A204.1 (cell line): ENCODE data around the gene PLA2G2E.

Source experiments
- FAIRE-seq: peaks from 2 replicates; lab custom pipeline; 2012; peaks lifted over from hg19 to GRCh38; lab: Jason Lieb, UNC

Gene PLA2G2E, protein sequence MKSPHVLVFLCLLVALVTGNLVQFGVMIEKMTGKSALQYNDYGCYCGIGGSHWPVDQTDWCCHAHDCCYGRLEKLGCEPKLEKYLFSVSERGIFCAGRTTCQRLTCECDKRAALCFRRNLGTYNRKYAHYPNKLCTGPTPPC

DNA sequence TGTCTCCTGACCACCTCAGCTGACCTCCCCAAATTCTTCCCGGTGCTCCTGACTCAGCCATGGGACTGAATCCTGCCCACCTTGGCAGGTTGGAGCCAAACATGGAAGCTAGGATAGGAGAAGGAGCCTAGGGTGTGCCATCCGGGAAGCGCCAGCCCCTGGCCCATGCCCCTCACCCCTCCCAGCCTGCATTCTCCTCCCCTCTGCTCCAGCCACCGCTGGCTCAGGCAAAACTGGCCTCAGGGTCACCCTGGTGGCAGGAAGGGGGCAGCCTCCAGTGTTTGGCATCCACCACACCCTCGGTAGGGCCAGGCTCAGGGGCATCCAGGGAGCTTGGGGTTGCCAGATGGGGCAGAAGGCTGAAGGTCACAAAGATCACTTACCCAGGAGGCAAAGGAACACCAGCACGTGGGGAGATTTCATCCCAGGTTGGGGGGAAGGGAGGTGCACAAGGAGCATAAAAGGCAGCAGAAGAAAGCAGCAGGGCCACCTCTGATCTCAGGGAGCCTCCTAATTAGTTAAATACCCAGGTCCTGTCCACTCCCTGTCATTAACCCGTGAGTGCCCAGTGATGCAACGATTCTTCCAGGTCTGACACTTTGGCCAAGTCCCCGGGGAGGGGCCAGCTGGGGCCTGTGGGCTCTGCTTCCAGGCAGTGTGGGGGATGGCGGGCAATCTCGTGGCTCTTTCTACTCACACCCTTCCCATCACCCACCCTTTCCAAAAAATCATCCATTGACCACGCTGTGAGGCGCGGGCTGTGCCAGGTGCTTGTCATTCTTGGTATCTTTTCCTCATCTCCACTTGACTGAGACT lies at the start of gene PLA2G2E:
Gene PLA2G2E, minus strand, starts transcription at position 481 of the 816 bp plus-strand sequence. Its CDS starts 58 bp downstream, at position 423.
- no peak for FAIRE-seq

DNA sequence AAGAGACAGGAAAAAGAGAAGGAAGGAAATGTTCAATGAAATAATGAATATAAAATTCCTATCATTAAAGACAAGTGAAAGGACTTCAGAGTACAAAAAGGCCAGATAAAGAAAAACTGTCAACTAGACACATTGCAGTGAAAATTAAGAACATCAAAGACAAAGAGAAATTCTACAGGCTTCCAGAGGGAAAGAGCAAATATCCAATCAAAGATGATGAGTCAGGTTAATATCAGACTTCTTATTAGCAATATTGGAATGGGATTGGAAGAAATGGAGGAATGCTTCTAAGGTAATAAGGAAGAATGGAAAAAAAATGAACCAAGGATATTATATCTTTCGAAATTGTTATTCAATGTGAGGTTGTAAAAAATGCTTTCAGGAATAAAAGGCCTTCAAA lies 48.2 kb upstream of the PLA2G2E start:
- FAIRE-seq: no peak

DNA sequence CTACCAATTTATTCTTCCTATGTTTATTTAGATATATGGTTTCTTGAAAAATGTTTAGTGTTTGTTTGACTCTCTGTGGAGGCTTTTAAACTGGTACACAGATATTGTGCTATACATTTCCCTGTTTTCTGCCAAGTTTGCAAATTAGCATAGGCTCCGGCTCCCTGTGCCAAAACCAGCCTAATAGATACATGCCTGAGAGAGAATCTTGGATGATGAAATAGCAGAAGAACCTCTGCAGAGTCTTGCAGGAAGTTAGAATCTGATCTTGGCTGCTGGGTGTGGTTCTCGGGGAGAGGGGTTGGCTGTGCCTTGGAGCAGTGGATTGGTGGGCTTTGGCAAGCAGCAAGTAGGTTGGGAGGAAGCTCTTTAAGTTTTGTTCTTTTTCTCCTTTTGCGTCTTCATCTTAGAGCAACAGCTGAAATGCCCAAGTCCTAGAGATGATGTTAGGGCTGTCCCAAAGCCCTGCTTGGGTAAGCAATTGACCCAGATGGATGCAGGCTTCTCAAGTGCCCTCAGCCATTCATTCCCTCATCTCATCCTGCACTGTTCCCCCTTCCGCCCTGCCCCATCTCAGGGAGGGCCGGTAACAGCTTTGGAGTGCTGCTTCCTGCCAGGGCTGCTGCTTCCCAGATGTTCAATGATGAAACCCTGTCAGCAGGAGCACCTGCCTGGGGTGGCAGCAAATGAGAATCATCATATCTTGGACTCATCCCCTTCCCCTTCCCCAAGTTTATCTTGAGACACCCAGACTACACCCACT lies 46.7 kb upstream of the PLA2G2E start:
- FAIRE-seq: no peak

DNA sequence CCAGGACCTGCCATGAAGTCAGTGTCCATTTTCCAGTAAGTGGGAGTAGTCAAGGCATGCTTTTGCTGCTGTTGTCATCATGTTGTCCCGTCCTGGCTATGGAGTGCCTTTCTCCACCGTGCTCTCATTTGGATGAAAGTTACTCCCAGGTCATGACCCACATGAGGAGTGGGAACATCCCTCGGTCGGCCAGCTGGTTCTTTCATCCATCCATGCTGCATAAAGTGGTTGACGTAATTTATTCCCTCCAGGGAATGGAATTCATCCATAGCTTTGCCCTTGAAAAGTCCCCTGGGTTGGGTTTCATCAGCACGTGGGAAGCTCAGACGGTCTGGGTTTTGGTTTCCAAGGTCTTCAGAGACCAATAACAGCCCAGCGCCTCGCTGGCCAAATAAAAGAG lies 44.4 kb upstream of the PLA2G2E start:
- FAIRE-seq: no peak

DNA sequence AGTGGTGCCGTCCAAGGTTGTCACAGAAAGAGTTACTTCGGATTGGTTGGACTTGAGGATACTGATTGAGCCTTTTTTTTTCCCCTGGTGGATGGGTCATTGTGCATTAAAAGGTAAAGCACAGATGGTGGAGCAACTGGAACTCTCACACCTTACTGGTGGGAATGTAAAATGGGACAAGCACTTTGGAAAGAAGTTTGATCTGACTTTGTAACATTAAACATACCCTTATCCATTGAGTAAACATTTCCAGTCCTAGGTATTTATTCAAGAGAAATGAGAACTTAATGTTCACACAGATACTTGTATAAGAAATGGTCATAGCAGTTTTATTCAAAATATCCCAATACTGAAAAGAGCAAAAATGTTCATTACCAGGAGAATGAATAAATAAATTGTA lies 41.1 kb upstream of the PLA2G2E start:
- no peak for FAIRE-seq

DNA sequence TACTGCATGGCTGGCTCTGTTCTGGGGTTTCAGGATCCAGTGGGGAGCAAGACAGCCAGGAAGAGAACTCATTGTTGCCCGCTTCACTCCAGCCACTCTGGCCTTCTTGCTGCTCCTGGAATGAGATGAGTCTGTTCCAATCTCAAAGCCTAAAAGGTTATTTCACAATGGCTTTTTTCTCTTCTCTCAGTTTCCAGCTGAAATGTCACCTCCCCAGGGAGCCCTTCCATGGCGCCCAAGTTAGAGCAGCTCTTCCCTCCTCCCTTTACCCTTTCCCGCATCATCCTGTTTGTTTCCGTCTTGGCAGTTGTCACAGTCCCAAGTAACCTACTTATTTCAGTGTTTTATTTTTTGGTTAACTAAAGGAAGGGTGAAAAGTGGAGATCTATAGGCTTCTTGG lies 40.2 kb upstream of the PLA2G2E start:
- FAIRE-seq: no peak

DNA sequence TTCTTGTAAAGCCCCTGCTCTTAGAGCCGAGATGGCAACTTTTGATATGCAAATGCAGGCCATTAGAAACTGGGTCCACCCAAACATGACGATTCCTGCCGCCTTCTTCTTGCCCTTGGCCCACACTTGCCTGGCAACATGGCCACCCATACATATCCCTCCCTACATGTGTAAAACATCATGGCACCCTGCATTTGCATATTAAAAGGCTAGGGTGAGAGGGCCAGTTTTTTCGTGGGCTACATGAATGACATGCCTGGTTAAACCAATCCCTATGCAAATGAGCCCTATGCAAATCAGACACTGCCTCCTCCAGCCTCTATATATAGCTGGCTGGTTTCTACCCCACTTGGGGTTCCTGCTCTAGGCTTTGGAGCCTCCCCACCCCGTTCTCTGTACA lies 37.2 kb upstream of the PLA2G2E start:
- FAIRE-seq: no peak

DNA sequence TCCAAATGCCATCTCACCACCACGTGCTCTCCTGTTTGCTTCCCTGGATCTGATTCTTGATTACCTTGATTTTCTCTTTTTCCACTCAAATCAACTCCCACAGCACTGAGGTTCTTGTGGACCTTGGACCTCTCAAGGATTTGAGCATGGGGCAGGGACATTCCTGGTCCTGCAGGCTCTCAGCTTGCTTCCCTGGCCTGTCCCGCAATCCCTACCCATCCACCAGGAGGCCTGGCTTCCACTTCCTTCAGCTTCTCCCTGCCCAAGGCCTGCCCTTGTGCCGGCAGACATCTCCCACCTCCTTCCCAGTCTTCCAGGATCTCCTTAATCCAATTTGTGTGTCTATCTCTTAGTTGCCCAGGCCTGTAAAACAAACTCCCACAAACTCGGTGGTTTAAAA lies 34.4 kb upstream of the PLA2G2E start:
- FAIRE-seq: no peak

DNA sequence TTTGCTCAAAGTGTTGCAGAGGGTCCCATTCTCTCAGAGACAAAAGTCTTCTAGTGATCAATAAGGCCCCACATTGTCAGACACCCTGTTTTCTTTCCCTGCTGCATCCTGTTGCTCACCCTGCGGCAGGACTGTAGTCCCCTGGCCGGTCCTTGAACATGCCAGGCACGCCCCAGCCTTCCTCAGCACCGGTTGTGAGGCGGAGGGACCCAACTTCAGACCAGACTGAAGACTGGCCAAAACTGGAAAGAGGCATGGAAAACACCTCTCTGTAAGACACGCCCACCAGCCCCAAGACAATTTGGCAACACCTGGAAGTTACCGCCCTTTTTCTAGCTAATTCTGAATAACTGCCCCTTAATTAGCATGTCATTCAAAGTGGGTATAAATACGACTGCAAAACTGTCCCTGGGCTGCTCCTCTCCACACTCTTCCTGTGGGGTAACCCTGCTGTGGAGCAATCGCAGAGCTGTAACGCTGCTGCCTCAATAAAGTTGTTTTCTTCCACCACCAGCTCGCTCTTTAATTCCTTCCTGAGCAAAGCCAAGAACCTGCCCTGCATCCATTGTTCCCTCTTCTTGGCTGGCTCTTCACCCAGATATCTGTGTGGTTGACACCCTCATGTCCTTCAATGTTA lies 32.2 kb upstream of the PLA2G2E start:
- no peak for FAIRE-seq

DNA sequence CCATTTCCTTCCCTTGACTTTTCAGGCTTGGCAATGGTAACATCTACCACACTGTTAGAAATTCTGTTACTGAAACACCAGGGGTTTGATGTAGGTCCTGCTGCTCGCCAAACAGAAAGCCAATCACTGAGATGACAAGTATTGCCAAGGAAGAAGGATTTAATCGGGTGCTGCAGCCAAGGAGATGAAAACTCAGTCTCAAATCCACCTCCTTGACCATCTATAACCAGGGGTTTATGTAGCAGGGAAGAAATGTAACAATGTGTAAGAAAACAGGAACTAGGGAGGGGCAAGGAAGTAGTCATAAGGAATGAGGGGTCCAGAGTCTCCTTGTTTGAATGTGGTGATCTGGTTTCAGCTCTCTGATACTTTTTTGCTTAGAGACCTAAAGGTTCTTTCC lies 30.6 kb upstream of the PLA2G2E start:
- FAIRE-seq: no peak

DNA sequence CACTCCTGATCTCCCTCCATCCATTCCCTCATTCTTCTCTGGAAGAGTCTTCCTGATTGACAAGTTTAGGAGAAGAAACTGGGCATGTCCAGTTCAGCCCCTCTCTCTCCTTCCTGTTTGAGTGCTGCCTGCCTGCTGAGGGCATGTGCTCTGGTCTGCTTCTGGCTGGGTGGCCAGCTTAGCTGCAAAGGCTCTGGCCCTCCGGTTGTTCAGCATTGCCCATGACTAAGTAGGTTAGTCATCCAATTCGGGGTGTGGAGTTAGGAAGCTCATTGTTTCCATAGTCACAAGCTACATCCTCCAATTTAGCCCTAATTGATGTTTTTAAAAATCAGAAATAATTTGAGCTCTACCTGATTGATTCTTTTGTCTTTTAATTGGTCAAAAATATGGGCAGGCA lies 25.6 kb upstream of the PLA2G2E start:
- no peak for FAIRE-seq

DNA sequence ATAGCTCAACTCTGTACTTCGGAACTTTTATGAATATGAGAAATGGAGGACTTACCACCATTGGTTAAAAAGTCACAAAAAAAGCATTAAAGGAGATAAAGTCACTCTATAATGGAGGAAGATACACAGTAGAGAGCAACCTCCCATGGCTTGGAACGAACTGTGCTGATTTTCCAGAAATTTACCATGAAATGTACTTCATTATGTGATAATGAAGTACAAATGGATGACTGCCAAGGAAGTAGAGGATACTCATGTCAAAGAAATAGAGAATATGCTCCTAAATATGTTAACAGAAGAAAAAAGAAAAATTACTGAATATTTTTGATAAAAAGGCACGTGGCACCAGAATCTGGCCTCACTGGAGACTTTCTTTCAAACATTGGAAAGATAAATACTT lies 23.6 kb upstream of the PLA2G2E start:
- FAIRE-seq: no peak

DNA sequence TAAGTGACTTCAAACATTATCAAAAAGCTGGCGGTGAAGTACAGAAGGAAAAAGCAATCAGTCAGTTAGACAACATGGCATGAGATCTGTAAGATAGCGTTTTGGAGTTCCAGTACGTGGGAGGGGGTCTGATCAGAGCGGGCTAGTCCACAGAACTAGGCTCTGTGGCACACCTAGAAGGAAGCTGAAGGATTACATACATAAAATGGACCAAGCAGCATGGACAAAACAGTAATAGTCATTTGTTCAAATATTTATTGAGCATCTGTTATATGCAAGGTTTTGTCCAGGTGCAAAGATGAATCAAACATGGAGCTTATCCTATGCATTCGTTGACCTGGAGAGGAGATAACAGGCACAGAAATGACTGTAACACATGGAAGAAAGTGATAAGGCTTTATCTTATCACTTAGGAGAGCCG lies 22.9 kb upstream of the PLA2G2E start:
- no peak for FAIRE-seq

DNA sequence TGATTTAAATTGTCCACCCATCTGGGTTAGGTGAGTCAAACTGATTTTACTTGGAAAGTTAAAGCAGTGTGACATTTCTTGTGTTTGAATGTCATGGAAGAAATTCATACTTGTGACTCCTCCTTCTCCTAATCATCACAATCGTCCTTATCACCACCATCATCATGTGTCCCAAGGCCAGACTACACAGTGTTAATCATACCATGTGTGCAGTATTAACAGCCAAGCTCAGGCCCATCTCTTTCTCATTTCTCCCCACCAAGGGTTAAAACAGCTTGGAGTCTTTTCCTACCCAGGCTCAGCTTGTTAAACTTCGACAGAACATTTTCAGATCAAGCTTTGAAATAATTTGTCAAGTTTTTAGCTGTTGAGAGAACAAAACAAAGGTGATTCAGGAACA lies 22.5 kb upstream of the PLA2G2E start:
- no peak for FAIRE-seq

DNA sequence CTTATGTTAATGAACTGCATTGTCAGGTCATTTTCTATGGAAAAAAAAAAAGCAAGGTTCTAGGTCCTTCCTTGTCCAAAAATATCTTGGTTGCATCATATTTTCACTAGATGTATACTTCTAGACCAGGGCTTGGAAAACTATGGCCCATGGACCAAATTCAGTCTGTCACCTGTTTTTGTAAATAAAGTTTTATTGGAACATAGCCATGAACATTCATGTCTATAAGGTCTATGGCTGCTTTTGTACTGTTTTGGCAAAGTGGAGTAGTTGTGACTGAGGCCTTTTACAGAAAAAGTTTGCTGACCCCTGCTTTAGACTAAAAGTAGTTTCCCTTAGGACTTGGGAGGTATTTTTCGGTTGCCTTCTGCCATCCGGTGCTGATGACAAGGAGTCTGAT lies 19.2 kb upstream of the PLA2G2E start:
- no peak for FAIRE-seq

DNA sequence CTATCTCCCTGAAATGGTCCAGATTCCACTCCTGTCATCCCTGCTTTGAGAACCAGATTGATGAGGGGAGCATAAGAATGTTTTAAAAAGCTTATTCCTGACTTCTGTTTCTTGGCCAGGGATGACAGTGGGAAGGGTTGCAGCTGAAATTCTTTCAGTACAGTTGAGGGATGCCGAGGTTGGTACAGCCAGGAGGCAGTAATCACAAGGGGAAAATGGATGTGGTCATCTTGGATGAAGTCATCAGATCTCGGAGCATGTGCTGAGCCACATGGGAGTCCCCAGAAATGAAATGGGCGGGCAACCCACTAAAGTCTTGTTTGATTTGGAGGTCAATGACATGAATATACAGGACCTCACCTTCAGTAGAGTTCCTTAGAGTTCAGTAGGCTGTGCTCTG lies 18.7 kb upstream of the PLA2G2E start:
- FAIRE-seq: no peak

DNA sequence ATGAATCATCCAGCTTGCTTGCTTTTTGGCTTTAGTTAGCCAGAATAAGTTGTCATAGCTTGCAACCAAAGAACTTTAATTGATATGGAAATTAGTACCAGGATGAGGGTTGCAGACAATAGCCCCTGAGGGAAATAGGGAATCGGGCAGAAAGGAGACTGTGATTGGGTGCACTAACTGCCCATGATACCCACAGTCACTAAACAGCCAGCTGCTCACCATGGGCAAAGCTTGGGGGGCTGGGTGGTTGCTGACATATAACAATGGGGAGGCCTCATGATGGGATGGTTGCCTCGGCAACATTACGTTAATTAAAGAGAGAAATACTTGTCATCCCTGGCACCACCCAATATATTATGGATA lies 17.8 kb upstream of the PLA2G2E start:
- FAIRE-seq: no peak

DNA sequence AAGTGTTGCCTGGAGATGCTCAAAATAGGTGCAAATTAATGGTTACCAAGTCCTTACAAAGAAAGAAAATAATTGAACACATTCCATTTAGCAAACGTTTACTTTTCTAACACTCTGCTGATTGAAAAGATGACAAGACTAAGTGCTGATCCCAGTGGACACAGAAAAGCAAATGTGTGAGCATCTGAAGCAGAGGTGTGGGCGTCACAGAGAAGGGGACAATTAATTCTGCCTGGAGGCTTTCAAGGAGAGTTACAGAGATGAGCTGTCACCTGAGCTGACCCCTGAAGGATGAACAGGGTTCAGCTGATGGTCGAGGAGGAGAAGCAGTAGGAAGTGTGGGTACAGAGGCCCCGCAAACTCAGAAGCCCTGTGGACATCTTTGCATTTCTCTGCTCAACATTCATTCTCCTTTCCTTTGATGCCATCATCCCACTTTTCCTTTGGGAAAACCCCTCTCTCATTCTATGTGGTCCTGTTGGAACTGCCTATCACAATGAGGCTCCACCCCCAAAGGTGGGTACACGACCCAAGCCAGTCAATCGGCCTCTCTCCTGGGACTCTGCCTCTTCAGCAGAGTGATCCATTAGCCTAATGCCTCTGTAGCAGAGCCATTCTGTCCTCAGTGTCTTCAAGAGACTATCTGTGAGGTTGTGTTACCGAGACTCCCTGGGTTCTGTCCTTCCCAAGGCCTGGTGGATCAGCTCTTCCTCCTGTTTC lies 17.2 kb upstream of the PLA2G2E start:
- no peak for FAIRE-seq

DNA sequence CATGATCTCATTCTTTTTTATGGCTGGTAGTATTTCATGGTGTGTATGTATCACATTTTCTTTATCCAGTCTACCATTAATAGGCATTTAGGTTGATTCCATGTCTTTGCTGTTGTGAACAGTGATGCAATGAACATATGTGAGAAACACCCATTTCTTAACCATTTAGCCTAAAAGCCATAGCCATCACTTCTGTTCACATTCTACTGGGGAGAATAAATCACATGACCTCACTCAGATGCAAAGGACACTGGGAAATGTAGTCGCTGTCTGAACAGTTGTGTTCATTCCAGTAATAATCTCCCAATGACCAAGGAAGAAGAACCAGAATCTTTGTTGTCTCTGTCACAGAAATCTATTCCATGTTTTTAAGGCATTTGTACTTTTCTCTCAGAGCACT lies 15.1 kb upstream of the PLA2G2E start:
- no peak for FAIRE-seq

DNA sequence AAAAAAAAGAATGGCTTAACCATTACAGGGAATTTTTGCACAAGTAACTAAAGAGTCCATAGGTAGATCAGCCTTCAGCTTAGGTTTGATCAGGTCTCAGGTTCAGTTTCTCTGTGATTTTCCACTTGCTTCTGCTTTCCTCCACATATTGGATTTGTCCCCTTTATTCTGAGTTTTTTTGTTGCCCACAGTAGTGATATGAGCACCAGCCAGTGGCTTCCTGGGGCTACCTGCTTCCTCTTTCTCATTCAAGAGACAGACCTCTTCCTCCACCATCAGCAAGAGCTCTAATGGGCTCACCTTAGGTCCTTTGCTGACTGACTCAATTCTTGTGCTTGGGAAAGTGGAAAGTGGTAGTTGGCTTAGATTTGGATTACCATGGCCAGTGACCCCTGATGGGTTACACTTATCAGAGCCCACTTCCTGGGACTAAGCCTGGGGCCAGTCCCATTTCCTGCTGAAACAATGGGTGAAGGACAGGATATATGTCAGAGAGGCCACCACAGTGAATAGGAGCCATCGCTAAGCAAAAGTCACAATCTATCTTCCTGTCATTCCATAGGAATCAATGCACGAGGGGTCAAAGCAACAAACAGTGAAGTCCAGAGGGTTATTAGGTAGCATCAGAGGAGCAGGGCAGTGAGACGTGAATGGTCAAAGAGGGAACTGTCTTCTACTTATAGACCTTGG lies 12.8 kb upstream of the PLA2G2E start:
- FAIRE-seq: no peak

DNA sequence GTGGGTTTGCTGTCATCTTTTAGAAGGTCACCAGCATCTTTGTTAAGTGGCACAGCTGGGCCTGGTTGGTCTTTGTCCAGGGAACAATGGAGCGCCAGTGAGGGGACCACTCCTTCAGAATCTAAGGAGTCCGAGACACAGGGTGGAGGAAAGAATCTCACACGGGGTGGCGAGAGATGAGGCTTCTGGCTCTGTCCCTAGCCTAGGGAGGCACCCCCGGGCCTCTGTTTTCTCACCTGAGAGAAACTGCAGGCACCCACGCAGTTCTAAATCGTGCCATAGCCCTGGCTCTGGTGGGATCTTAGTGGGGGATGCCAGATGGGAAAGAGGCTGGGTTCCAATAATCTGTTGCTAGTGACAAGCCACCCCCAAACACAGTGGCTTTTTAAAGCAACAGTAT lies 10.9 kb upstream of the PLA2G2E start:
- no peak for FAIRE-seq

DNA sequence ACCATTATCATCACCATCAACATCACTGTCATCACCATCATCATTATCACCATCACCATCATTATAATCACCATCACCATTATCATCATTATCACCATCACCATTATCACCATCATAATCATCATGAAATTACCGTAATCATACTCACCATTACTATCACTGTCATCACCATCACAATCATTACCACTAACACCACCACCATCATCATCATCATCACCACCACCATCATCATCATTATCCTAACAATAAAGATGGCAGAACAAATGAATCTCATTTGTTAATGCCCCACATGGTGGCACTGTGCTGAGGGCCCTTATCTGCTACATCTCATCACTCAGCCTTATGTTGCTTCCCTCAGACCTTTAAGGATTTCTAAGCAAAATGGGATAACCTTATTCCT lies 9.4 kb upstream of the PLA2G2E start:
- no peak for FAIRE-seq
